ENCODE measurements around the gene GORAB. TPM values are rescaled to one million over a fixed set of nuclear protein-coding genes. Genes with fewer than 3 reads are reported as not detected.

Gene GORAB, protein sequence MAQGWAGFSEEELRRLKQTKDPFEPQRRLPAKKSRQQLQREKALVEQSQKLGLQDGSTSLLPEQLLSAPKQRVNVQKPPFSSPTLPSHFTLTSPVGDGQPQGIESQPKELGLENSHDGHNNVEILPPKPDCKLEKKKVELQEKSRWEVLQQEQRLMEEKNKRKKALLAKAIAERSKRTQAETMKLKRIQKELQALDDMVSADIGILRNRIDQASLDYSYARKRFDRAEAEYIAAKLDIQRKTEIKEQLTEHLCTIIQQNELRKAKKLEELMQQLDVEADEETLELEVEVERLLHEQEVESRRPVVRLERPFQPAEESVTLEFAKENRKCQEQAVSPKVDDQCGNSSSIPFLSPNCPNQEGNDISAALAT
- polyA plus RNA-seq (2012; ENCODE audit: insufficient read length, low read depth): 9.2 TPM

GRCh38 chr1:170531758-170532657, at the start of gene GORAB:
GORAB (plus strand) TSS chr1:170532166; CDS start chr1:170532224, 58 bp downstream.
- TF ChIP-seq FOXP2 (optimal IDR thresholded peaks at IDR 0.05; ENCODE audit: borderline replicate concordance, extremely low read depth, extremely low read length, insufficient read depth): peak; percentile 35
- peak; percentile 92; the same call in 1 of the 2 replicates for TF ChIP-seq SIN3A (IDR thresholded peaks at IDR 0.05; ENCODE audit: borderline replicate concordance, insufficient read depth, low read length)
- peak; percentile 81 for TF ChIP-seq POLR2AphosphoS5 (IDR thresholded peaks at IDR 0.05; ENCODE audit: low read depth, low read length)
- TF ChIP-seq REST (IDR thresholded peaks at IDR 0.05; ENCODE audit: insufficient read depth in 1 of 2, low read depth in 2 of 2, low read length in 2 of 2): 0 out of 4 replicates have a peak, but pooled peaks of 1 of the 2 experiments have one; percentile 36
- peak; percentile 87; the same call in 1 of the 2 replicates for TF ChIP-seq TAF1 (IDR thresholded peaks at IDR 0.05; ENCODE audit: borderline replicate concordance, insufficient read depth, low read length)

- no peak for TF ChIP-seq POLR2AphosphoS5 (IDR thresholded peaks at IDR 0.05; ENCODE audit: low read depth, low read length)
- TF ChIP-seq REST (IDR thresholded peaks at IDR 0.05; ENCODE audit: insufficient read depth in 1 of 2, low read depth in 2 of 2, low read length in 2 of 2): no peak
- TF ChIP-seq FOXP2 (optimal IDR thresholded peaks at IDR 0.05; ENCODE audit: borderline replicate concordance, extremely low read depth, extremely low read length, insufficient read depth): no peak
- TF ChIP-seq TAF1 (IDR thresholded peaks at IDR 0.05; ENCODE audit: borderline replicate concordance, insufficient read depth, low read length): no peak
- no peak for TF ChIP-seq SIN3A (IDR thresholded peaks at IDR 0.05; ENCODE audit: borderline replicate concordance, insufficient read depth, low read length)
Observed at GRCh38 chr1:170483051-170483450, 48.9 kb upstream of the GORAB start.

GRCh38 chr1:170487503-170487902, 44.5 kb upstream of the GORAB start:
- TF ChIP-seq POLR2AphosphoS5 (IDR thresholded peaks at IDR 0.05; ENCODE audit: low read depth, low read length) (no peak), REST (IDR thresholded peaks at IDR 0.05; ENCODE audit: insufficient read depth in 1 of 2, low read depth in 2 of 2, low read length in 2 of 2) (no peak), TAF1 (IDR thresholded peaks at IDR 0.05; ENCODE audit: borderline replicate concordance, insufficient read depth, low read length) (no peak)

DNA sequence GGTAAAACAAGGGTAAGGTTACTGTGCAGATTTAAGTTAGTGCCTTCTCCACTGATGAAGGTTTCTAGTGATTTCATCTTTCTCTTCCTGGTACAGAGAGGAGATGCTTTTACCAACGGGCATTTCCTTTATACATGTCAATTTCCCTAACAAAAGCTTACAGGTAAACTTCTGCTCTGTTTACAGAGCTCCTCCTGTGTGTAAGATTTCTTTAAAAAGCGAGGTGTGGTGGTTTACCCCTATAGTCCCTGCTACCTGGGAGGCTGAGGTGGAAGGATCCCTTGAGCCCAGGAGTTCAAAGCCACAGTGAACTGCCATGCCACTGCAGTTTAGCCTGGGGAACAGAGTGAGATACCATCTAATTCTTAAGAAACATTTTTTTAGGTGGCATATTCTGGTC, 40.7 kb upstream of the GORAB start:
- TF ChIP-seq REST (IDR thresholded peaks at IDR 0.05; ENCODE audit: insufficient read depth in 1 of 2, low read depth in 2 of 2, low read length in 2 of 2) (no peak), POLR2AphosphoS5 (IDR thresholded peaks at IDR 0.05; ENCODE audit: low read depth, low read length) (no peak), FOXP2 (optimal IDR thresholded peaks at IDR 0.05; ENCODE audit: borderline replicate concordance, extremely low read depth, extremely low read length, insufficient read depth) (no peak), SIN3A (IDR thresholded peaks at IDR 0.05; ENCODE audit: borderline replicate concordance, insufficient read depth, low read length) (no peak), TAF1 (IDR thresholded peaks at IDR 0.05; ENCODE audit: borderline replicate concordance, insufficient read depth, low read length) (no peak)

Measured in PFSK-1 (cell line).